Psoas muscle (tissue), 8 donors: Measurements from ENCODE around the gene GABRP. TPM values are rescaled to one million over a fixed set of nuclear protein-coding genes. Genes with fewer than 3 reads are reported as not detected.

ENCODE experiments used
- ATAC-seq, 4 donors: fragments of 200-7000 bp; cut with Tn5 transposase; one replicate each; pipeline ENCODE4 v1.9.1; 2020; ENCODE audit warnings: moderate library complexity in 3 of 4, mild to moderate bottlenecking in 2 of 4
- DNase-seq, 2 donors: peaks; one replicate each; pipeline ENCODE4 v3.0.0-alpha.2; 2020
- H3K27ac ChIP-seq: fragments of 200-600 bp; one replicate; pipeline ENCODE4 v1.8.0; 2022
- H3K27me3 ChIP-seq, 3 donors: fragments of 200-600 bp in 1 of 3; one replicate each; pipeline versions ENCODE4 v1.6.1 to v1.8.0; 2013 to 2022; ENCODE audit warnings: low read length in 2 of 3, mild to moderate bottlenecking in 2 of 3, moderate library complexity in 1 of 3; ENCODE audit not compliant: insufficient read depth in 3 of 3
- H3K36me3 ChIP-seq, 2 donors: fragments of 200-600 bp in 1 of 2; one replicate each; pipeline versions ENCODE4 v1.6.1 to v1.8.0; 2013 to 2022; ENCODE audit warnings: low read depth in 1 of 2, mild to moderate bottlenecking in 1 of 2, moderate library complexity in 1 of 2; ENCODE audit not compliant: insufficient read depth in 1 of 2
- H3K4me1 ChIP-seq: fragments of 200-600 bp; one replicate; pipeline ENCODE4 v1.8.0; 2022
- H3K4me3 ChIP-seq: fragments of 200-600 bp; one replicate; pipeline ENCODE4 v1.8.0; 2022; ENCODE audit warnings: mild to moderate bottlenecking
- H3K9me3 ChIP-seq: fragments of 200-600 bp; one replicate; pipeline ENCODE4 v1.8.0; 2022
- WGBS, 3 donors: extraction: QIAGEN DNeasy Blood & Tissue Kit; methylation state at CpG; one replicate each; pipeline versions ENCODE4 v1.1.6 to v1.1.7; 2013; 5-methylcytosine and 5-hydroxymethylcytosine counted together
- intact Hi-C, 2 donors: fragments of 100-400 bp; cut with DNase I; formaldehyde crosslinking; loops; one replicate each; pipeline versions ENCODE4 v1.11.0 to v1.14.2; 2022
- polyA plus RNA-seq, 3 donors: library from polyadenylated mRNA; stranded (reverse); fragments of 200-250 nt; gene quantifications; one replicate each; pipeline ENCODE4 v1.2.3, GENCODE V29; 2013
- total RNA-seq, 4 donors: library from RNA; stranded (reverse); fragmentation: NEBNext Ultra II Directional in 2 of 4; extraction: Animal tissue kit (Norgen Biotek cat#: 25700) in 2 of 4; gene quantifications; one replicate each; pipeline versions ENCODE4 v1.2.1 to v1.2.4, GENCODE V29; 2021 to 2023
- TF ChIP-seq, protein P1 (sequence below): fragments of 200-600 bp; IDR thresholded peaks from one replicate; pipeline ENCODE4 v1.8.0; 2022; ENCODE audit warnings: antibody characterized with exemption
- donor health status: healthy with polysubstance abuse.
- donor health status: DM: no; HTN: no; CAD: no; lungs with moderate emphysema.
- donor health status: Bipolar disorder and iron deficiency.
- donor health status: healthy.
- donor health status: DM: yes; HTN: yes; CAD: no.
- donor health status: DM: no; HTN: no; CAD: no.
- donor health status: DM: no; HTN: no; CAD: no.
- donor health status: DM: yes; HTN: yes; CAD: no.

Gene GABRP
- total and polyA plus RNA-seq, 7 donors: 0.01 to 0.08 (median 0.04) TPM; not detected in 4

DNA sequence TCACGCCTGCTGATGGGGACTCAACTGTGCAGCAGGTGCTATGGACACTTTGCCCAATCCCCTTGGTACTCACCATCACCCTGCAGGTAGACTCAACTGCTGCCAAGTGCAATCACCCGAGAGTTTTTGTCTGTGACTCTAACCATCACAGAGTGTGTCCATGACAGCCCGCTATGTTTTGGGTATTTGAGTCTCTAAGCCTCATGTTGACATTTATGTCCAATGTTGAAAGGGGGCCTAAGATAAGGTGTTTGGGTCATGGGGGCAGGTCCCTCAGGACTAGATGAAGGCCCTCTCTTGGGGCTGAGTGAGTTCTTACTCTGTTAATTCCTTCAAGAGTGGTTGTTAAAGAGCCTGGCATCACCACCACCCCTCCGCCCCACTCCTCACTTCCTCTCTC is 44.1 kb upstream of the GABRP start:
- DNase-seq (no peak), ATAC-seq (no peak)
- Histone ChIP-seq H3K27ac (no peak overlapping the region), H3K4me1 (no peaks in the 10 kb centered on the region), H3K9me3 (peaks cover 5% of the 10 kb centered on the region), H3K27me3 (peaks cover 0 to 14% (median 3%) of the 10 kb centered on the region in 3 donors), H3K36me3 (no peaks in the 10 kb centered on the region), H3K4me3 (no peak overlapping the region)
- TF ChIP-seq, protein P1, sequence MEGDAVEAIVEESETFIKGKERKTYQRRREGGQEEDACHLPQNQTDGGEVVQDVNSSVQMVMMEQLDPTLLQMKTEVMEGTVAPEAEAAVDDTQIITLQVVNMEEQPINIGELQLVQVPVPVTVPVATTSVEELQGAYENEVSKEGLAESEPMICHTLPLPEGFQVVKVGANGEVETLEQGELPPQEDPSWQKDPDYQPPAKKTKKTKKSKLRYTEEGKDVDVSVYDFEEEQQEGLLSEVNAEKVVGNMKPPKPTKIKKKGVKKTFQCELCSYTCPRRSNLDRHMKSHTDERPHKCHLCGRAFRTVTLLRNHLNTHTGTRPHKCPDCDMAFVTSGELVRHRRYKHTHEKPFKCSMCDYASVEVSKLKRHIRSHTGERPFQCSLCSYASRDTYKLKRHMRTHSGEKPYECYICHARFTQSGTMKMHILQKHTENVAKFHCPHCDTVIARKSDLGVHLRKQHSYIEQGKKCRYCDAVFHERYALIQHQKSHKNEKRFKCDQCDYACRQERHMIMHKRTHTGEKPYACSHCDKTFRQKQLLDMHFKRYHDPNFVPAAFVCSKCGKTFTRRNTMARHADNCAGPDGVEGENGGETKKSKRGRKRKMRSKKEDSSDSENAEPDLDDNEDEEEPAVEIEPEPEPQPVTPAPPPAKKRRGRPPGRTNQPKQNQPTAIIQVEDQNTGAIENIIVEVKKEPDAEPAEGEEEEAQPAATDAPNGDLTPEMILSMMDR: no peak
- intact Hi-C loops: no loop called here
- WGBS, 3 donors: 90 to 97% (median 93%) methylated on average over 4 of the region's 4 CpGs

DNA sequence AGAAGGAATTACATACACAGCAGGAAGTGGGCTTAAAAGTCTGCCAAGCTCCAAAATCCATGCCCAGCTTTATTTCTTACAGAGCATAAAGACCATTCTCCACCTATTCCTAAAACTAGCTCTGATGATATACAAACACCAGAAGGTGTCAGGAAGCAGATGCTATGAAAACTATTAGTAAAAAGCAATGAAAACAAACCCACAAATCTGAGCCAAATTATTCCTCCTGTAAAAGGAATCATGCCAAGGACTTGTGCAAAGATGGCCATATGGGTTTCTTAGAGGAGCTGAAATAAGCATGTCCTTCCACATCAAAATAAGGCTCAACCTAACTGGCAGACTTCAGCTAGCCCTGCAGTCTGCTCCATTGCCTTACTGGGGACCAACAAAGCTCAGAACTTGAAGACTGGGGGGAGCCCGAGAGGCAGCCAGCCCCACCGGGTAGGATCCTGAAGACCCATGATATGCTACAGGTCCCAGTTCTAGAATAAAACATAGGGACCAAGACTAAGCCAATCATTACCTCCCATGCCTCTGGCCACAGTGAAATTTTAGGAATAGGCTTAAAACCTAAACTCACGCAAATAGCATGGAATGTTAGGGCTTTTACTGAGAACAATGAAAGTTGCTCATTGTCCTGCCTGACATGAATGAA is 42.8 kb upstream of the GABRP start:
- H3K4me1 ChIP-seq: no peaks in the 10 kb centered on the region
- H3K27ac ChIP-seq: no peak overlapping the region
- intact Hi-C loops: loop anchor here in 1 of 2 donors (10.0 kb wide), 2 partner anchors 54 to 594 kb away; no protein-coding TSS in a partner anchor
- no peak overlapping the region for H3K4me3 ChIP-seq
- peaks cover 0 to 26% (median 8%) of the 10 kb centered on the region in 3 donors for H3K27me3 ChIP-seq
- H3K36me3 ChIP-seq: no peaks in the 10 kb centered on the region
- 71 to 84% (median 81%) methylated on average over 3 of the region's 3 CpGs for WGBS, 3 donors
- ATAC-seq (no peak), DNase-seq (no peak)
- TF ChIP-seq, protein P1: no peak
- no peaks in the 10 kb centered on the region for H3K9me3 ChIP-seq

DNA sequence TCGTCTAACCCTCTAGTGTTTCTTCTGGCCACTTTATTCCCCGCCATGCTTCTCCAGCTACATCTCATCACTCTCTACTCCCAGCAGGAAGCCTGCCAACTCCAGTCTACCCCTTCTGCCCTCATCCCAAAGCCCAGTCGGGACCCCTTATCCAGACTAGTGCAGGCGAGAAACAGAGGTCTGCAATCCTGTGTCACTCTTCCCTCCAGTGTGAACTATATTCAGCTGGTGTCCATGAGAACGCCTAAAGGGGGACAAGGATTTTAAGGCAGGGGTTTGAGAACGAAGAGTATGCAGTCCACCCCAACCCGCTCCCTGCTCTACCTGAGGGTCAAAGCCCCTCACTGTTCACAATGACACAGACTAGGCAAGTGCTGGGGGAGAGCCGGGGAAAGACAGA is 41.7 kb upstream of the GABRP start:
- WGBS, 3 donors: 64 to 68% (median 66%) methylated on average over 8 of the region's 8 CpGs
- no peak overlapping the region for H3K4me3 ChIP-seq
- ATAC-seq: no peak
- TF ChIP-seq, protein P1: no peak
- no peak for DNase-seq
- H3K27me3 ChIP-seq: peaks cover 0 to 20% (median 8%) of the 10 kb centered on the region in 3 donors
- no peaks in the 10 kb centered on the region for H3K4me1 ChIP-seq
- H3K9me3 ChIP-seq: no peaks in the 10 kb centered on the region
- H3K27ac ChIP-seq: no peak overlapping the region
- no peaks in the 10 kb centered on the region for H3K36me3 ChIP-seq
- intact Hi-C loops: loop anchor here in 1 of 2 donors (10.0 kb wide), 2 partner anchors 53 to 593 kb away; no protein-coding TSS in a partner anchor

DNA sequence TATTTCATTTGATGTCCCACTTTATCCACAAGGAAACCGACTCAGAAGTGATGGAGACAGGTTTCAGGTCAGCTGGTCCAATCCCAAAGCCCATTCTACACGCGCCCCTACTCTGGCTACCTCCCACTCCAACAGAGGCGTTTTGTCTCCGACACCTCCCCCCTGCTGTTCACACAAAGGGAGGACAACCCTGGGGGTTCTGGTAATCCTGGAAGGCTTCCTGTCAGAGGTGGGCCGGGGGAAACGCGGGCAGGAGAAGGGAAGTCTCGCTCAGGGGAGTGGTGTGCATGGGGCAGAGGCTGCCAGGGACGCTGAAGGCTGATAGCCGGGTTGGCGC is 39.7 kb upstream of the GABRP start:
- H3K4me3 ChIP-seq: no peak overlapping the region
- H3K9me3 ChIP-seq: no peaks in the 10 kb centered on the region
- no peak overlapping the region for H3K27ac ChIP-seq
- H3K4me1 ChIP-seq: no peaks in the 10 kb centered on the region
- TF ChIP-seq, protein P1: no peak
- H3K27me3 ChIP-seq: peaks cover 0 to 20% (median 8%) of the 10 kb centered on the region in 3 donors
- H3K36me3 ChIP-seq: no peaks in the 10 kb centered on the region
- intact Hi-C loops: loop anchor here (1.0 to 10.0 kb wide), 4 partner anchors 48 to 593 kb away; no protein-coding TSS in a partner anchor
- 9 to 11% (median 10%) methylated on average over 12 of the region's 12 CpGs for WGBS, 3 donors
- ATAC-seq (no peak), DNase-seq (no peak)
